Measurements from ENCODE around the gene ZFHX3. TPM values are rescaled to one million over a fixed set of nuclear protein-coding genes. Genes with fewer than 3 reads are reported as not detected.

The ZFHX3 gene
- total and polyA plus RNA-seq, 4 donors: 1.5 to 5.9 (median 3.0) TPM

GRCh38 chr16:72915331-72915730 is 132.6 kb downstream of the ZFHX3 start (continued):
- TF ChIP-seq MAX (IDR thresholded peaks at IDR 0.05) (no peak), CTCF (IDR thresholded peaks at IDR 0.05; ENCODE audit: low read depth, low read length, missing input control) (no peak), RAD21 (IDR thresholded peaks at IDR 0.05) (no peak), ATF3 (IDR thresholded peaks at IDR 0.05) (no peak)

GRCh38 chr16:72913551-72913950 is 134.4 kb downstream of the ZFHX3 start:
- Histone ChIP-seq H3K4me1 (ENCODE audit: control insufficient read depth in 4 of 4, insufficient read depth in 4 of 4, low read length in 3 of 4) (peaks cover 3 to 12% (median 9%) of the 10 kb centered on the region in 4 donors), H3K27me3 (ENCODE audit: control insufficient read depth in 4 of 4, insufficient read depth in 4 of 4, low read length in 3 of 4) (no peaks in the 10 kb centered on the region), H3K36me3 (ENCODE audit: control insufficient read depth in 4 of 4, insufficient read depth in 3 of 4, low read depth in 1 of 4, low read length in 3 of 4) (no peaks in the 10 kb centered on the region), H3K9ac (ENCODE audit: low read depth in 1 of 2, low read length in 2 of 2) (no peak overlapping the region), H3K27ac (ENCODE audit: low read depth in 1 of 2, low read length in 2 of 2) (no peak overlapping the region), H3K9me3 (ENCODE audit: control insufficient read depth in 4 of 4, low read length in 3 of 4) (no peaks in the 10 kb centered on the region), H3K4me3 (ENCODE audit: low read depth in 1 of 3, low read length in 3 of 3) (no peak overlapping the region)
- WGBS: 86% methylated on average over 3 of the region's 3 CpGs
- DNase-seq (ENCODE audit: low spot score): no peak
- TF ChIP-seq RXRA (IDR thresholded peaks at IDR 0.05): no peak

GRCh38 chr16:72911971-72912370 is 136.0 kb downstream of the ZFHX3 start:
- Histone ChIP-seq H3K27ac (ENCODE audit: low read depth in 1 of 2, low read length in 2 of 2) (no peak overlapping the region), H3K4me3 (ENCODE audit: low read depth in 1 of 3, low read length in 3 of 3) (no peak overlapping the region), H3K36me3 (ENCODE audit: control insufficient read depth in 4 of 4, insufficient read depth in 3 of 4, low read depth in 1 of 4, low read length in 3 of 4) (no peaks in the 10 kb centered on the region), H3K4me1 (ENCODE audit: control insufficient read depth in 4 of 4, insufficient read depth in 4 of 4, low read length in 3 of 4) (peaks cover 3 to 12% (median 9%) of the 10 kb centered on the region in 4 donors), H3K9ac (ENCODE audit: low read depth in 1 of 2, low read length in 2 of 2) (no peak overlapping the region), H3K27me3 (ENCODE audit: control insufficient read depth in 4 of 4, insufficient read depth in 4 of 4, low read length in 3 of 4) (no peaks in the 10 kb centered on the region), H3K9me3 (ENCODE audit: control insufficient read depth in 4 of 4, low read length in 3 of 4) (no peaks in the 10 kb centered on the region)
- DNase-seq (ENCODE audit: low spot score): no peak
- whole genome bisulfite sequencing: 95% methylated on average over 9 of the region's 9 CpGs
- TF ChIP-seq CTCF (IDR thresholded peaks at IDR 0.05; ENCODE audit: low read depth, low read length, missing input control) (no peak), HNF4A (conservative IDR thresholded peaks at IDR 0.05) (no peak), EGR1 (IDR thresholded peaks at IDR 0.05; ENCODE audit: low read depth in 2 of 2) (no peak), SP1 (IDR thresholded peaks at IDR 0.05) (no peak), FOXA1 (IDR thresholded peaks at IDR 0.05) (no peak), MAX (IDR thresholded peaks at IDR 0.05) (no peak), NR2F2 (IDR thresholded peaks at IDR 0.05) (no peak), YY1 (IDR thresholded peaks at IDR 0.05) (no peak), TAF1 (conservative IDR thresholded peaks at IDR 0.05) (no peak), RAD21 (IDR thresholded peaks at IDR 0.05) (no peak), RXRA (IDR thresholded peaks at IDR 0.05) (no peak), JUND (IDR thresholded peaks at IDR 0.05) (no peak), ZBTB33 (IDR thresholded peaks at IDR 0.05) (no peak), HNF4G (IDR thresholded peaks at IDR 0.05) (no peak), FOXA2 (IDR thresholded peaks at IDR 0.05) (no peak), GABPA (IDR thresholded peaks at IDR 0.05 in 1 of 2, conservative IDR thresholded peaks at IDR 0.05 in 1 of 2) (no peak), ATF3 (IDR thresholded peaks at IDR 0.05) (no peak), REST (IDR thresholded peaks at IDR 0.05) (no peak)

Measured in liver (tissue), 9 donors.